GM12865 (cell line): ENCODE results near the gene SULF2.

ENCODE experiments used
- DNase-seq: peaks from one replicate; pipeline ENCODE4 v3.0.0; 2010; ENCODE audit warnings: low read depth
- H3K4me3 ChIP-seq: 2 replicates; pipeline ENCODE4 v1.5.1; 2011; ENCODE audit warnings: mild to moderate bottlenecking, low read depth, low read length, control low read depth
- TF ChIP-seq, protein P1 (sequence below): IDR thresholded peaks from 2 replicates; pipeline ENCODE4 v1.5.1; 2011; ENCODE audit warnings: low read length, control low read depth, low read depth, inconsistent platforms; ENCODE audit not compliant: insufficient read depth; ENCODE audit errors: missing control alignments

The SULF2 gene

DNA sequence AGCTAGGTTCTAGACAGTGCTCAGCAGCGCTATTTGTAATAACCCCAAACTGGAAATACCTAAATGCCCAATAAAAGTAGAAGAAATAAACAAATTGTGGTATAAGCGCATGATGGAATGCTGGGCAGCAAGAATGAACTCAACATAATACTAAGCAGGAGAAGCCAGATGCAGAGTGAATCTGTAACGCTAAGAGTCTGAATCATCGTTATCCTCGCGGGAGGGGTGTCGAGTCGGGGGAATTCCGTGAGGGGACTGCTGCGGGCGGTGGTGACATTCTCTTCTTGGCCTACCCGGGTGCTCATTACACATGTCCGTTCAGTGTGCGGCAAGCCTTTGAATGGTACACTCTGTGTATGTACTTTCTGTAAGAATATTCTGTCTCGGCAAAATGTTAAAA is 83.7 kb downstream of the SULF2 start:
- H3K4me3 ChIP-seq, result no peak overlapping the region
- DNase-seq, result peak; percentile 59
- TF ChIP-seq, protein P1, sequence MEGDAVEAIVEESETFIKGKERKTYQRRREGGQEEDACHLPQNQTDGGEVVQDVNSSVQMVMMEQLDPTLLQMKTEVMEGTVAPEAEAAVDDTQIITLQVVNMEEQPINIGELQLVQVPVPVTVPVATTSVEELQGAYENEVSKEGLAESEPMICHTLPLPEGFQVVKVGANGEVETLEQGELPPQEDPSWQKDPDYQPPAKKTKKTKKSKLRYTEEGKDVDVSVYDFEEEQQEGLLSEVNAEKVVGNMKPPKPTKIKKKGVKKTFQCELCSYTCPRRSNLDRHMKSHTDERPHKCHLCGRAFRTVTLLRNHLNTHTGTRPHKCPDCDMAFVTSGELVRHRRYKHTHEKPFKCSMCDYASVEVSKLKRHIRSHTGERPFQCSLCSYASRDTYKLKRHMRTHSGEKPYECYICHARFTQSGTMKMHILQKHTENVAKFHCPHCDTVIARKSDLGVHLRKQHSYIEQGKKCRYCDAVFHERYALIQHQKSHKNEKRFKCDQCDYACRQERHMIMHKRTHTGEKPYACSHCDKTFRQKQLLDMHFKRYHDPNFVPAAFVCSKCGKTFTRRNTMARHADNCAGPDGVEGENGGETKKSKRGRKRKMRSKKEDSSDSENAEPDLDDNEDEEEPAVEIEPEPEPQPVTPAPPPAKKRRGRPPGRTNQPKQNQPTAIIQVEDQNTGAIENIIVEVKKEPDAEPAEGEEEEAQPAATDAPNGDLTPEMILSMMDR, result no peak

DNA sequence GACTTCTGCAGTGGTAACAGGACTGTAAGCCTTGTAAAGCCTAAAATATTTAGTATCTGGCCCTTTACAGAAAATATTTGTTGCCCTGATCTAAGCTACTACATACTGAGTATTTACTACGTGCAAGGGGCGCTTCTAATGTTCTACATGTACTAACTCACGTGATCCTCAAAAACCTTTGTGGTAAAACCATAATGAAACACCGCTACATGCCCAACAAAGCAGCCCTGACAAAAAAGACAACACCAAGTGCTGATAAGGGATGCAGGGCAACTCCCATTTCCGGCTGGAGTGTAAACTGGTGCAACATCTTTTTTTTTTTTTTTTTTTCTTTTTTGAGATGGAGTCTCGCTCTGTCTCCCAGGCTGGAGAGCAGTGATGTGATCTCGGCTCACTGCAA is 85.0 kb downstream of the SULF2 start:
- TF ChIP-seq, protein P1, result no peak
- DNase-seq, result no peak
- no peak overlapping the region for H3K4me3 ChIP-seq

DNA sequence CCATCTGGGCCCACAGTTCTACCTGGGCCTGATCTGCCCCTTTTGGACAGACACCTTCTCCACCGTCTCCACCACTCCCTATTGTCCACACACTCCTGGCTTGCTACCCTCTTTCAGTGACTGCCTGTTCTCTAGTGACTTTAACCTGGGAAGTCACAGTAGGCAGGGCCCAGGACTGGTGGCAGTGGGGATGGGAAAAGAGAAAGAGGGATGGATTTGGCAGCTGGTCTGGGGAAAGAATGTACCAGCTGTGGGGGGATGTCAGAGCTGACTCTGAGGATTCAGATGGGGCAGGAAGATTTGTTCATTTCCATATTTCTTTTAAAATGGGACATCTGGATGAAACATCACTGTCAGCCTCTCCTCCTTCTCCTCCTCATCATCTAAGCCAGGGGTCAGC is 85.5 kb downstream of the SULF2 start:
- no peak overlapping the region for H3K4me3 ChIP-seq
- DNase-seq, result no peak
- TF ChIP-seq, protein P1, result no peak

DNA sequence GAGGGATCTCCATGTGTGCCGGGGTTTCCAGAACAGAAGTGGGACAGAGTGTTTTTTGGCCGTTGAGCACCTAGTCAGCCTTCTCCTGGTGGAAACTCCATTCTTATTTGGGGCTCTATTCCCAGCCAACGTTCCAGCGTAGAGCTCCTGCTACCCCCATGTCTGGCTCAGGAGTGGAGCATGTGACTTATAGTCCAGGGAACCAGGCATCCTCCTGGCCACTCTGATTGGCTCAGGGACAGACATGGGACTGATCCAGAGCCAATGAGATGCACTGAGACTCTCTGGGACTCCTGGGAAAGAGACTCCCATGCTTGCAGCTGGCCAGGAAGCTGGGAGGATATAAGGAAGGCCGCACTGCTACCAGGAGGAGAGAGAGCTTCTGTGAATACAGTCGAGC is 87.1 kb downstream of the SULF2 start:
- H3K4me3 ChIP-seq, result no peak overlapping the region
- no peak for DNase-seq
- TF ChIP-seq, protein P1, result no peak

DNA sequence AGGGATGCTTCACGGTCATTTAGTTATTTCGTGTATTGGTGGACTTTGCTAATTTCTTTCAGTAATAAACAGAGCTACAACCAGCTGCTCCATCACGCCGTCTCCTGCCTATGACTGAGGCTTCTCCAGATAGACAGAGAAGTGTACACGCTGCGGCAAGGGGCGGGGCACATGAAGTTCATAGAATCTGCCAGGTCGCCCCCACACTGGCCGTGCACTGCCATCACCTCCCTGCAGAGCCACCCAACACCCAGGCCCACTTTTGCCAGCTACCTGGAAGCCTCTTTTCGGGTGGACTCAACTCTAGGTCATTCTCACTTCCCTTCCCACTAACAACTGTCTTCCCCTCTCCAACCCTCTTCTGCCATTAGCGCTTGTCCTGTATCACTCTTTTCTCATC is 88.4 kb downstream of the SULF2 start:
- H3K4me3 ChIP-seq, result no peak overlapping the region
- no peak for DNase-seq

DNA sequence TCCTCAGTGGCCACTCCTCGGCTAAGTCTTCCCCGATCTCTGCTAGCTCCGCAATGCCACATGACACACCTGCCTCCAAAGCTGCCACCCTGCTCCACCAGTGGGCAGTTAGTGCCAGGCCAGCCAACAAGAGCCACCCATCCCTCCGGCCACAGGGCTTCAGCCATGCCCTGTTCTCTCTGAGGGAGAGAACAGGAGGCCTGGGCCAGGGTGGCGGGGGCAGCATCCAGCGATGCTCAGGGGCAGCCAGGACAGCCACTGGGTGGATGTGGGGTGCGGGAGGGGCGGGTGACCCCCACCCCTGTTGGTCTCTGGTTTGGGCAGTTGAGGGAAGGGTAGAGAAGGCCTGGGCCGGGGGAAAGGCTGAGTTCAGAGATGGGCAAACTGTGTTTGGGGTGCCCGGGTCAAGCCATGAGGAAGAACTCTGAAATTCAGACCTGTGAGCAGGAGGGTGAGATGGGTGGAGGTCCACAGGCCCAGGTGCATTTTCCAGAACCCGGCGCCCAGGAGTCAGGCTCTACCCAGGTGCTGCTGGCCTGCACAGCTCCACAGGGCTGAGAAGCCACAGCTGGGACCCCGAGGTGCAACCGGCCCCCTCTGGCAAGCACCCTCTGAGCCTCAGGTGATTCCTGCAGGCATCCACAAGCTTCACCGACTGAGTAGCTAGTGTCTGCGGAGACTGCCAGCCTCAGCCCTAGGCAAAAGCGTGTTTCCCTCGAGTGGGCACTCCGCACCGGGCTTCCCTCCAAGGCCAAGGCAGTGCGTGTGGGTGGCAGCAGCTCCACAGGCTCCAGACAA is 91.1 kb downstream of the SULF2 start:
- no peak overlapping the region for H3K4me3 ChIP-seq

More for the DNA sequence above, 88.4 kb downstream of the SULF2 start:
- TF ChIP-seq, protein P1, result no peak

More for the DNA sequence above, 91.1 kb downstream of the SULF2 start:
- TF ChIP-seq, protein P1, result no peak
- no peak for DNase-seq
